Keratinocyte (primary cell): ENCODE results near the gene CGNL1.

Source experiments
- CTCF ChIP-seq, 3 experiments: IDR thresholded peaks in 1 of 3; conservative IDR thresholded peaks in 1 of 3; optimal IDR thresholded peaks in 1 of 3; 2 replicates in 2 of 3; 3 replicates in 1 of 3; pipeline versions ENCODE3 to v1.5.1; 2011; ENCODE audit warnings: low read length in 3 of 3, mild to moderate bottlenecking in 3 of 3, moderate library complexity in 2 of 3, control low read depth in 1 of 3, inconsistent platforms in 1 of 3; ENCODE audit not compliant: insufficient read depth in 2 of 3; ENCODE audit errors: extremely low read depth in 1 of 3
- EZH2 ChIP-seq: IDR thresholded peaks from one replicate; pipeline ENCODE4 v1.6.1; 2012; ENCODE audit warnings: inconsistent platforms, mild to moderate bottlenecking, low read length, moderate library complexity

- TF ChIP-seq CTCF (optimal IDR thresholded peaks at IDR 0.05 in 1 of 3, IDR thresholded peaks at IDR 0.05 in 1 of 3, conservative IDR thresholded peaks at IDR 0.05 in 1 of 3; ENCODE audit: extremely low read depth in 1 of 3, insufficient read depth in 2 of 3, low read length in 3 of 3) (no peak), EZH2 (no peak)
These were observed 16.8 kb downstream of the CGNL1 start for GRCh38 chr15:57393061-57393460.
